ENCODE measurements around the gene FGG.

FGG gene

DNA sequence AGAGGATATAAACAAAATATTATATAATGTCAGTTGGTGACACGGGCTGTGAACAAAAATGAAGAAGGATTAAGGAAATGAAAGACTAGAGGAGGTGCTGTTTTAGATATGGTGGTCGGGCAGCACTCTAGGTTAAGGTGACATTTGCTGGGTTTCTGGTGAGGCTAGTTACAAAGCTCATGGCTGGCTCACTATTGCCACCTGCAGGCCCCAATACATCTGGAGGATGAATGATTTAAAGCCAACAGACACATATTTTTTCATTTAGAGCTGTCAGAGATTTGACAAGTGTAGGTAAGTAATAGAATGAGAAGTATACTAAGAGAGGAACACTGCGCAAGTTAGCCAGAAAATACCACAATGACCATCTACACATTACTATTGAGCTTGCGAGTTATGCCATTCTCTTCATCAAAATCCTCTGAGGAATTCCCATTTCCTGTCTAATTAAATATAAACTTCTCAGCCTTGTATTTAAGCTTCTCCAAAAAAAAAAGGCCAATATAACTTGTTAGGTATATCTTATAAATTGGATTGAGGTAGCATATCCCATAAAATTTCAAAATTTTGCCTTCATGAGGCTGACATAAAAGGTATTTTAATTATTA lies 6.4 kb upstream of the FGG start:
- peaks cover 5% of the 10 kb centered on the region for H3K27me3 Mint-ChIP-seq
- H3K4me1 Mint-ChIP-seq, result peaks cover 8% of the 10 kb centered on the region
- H3K9me3 Mint-ChIP-seq, result no peaks in the 10 kb centered on the region
- no peak overlapping the region for H3K27ac Mint-ChIP-seq
- ATAC-seq (peak; percentile 82), DNase-seq (peak; percentile 54 to 58)
- no peak overlapping the region for H3K4me3 Mint-ChIP-seq

DNA sequence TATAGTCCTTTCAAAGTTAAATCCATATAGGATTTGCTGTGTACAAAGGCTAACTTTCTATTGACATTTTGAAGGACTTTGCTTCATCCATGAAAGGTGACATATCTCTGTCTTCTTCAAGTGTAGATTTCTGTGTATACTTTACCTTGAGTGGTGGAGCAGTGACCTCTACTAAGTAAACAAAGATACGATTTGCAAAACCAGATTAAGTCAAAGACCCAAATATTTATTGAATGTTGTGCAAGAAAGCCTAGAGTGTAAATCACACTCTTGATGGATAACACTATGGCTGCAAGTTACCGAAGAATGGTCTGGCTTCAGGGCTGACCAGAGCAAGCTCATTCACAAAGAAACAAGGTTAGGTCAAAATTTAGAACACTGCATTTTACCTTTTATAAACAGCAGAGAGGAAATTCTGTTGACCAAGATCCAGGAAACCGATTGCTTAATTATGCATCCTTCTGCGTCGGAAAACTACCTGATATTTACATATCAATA lies 5.4 kb upstream of the FGG start:
- Mint-ChIP-seq H3K27me3 (no peaks in the 10 kb centered on the region), H3K4me1 (peaks cover 8% of the 10 kb centered on the region), H3K4me3 (no peak overlapping the region), H3K9me3 (no peaks in the 10 kb centered on the region), H3K27ac (no peak overlapping the region)
- ATAC-seq (no peak), DNase-seq (no peak)

DNA sequence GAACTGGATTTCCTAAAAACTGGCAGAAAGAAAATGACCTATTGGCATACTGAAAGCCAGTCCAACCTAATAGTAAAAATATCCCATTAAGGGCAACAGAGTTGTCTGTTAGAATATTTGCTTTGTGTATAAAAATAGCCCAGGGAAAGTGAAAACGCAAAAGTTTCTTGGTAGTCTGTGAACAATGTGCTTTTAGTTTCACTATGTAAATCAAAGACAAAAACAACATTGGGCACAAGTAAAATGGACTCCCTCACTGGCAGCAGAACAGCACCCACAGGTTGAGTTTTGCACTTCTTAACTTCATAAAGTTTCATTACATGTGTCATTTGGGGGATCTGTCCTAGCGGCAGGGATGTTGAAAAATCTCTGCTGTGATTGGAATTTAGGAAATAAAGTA lies 4.3 kb upstream of the FGG start:
- Mint-ChIP-seq H3K27ac (peak overlapping the region; percentile 56 to 83), H3K9me3 (no peaks in the 10 kb centered on the region), H3K4me1 (peaks cover 8% of the 10 kb centered on the region), H3K27me3 (no peaks in the 10 kb centered on the region), H3K4me3 (peak overlapping the region; percentile 13 to 29)
- ATAC-seq, result peak; percentile 49
- no peak for DNase-seq

DNA sequence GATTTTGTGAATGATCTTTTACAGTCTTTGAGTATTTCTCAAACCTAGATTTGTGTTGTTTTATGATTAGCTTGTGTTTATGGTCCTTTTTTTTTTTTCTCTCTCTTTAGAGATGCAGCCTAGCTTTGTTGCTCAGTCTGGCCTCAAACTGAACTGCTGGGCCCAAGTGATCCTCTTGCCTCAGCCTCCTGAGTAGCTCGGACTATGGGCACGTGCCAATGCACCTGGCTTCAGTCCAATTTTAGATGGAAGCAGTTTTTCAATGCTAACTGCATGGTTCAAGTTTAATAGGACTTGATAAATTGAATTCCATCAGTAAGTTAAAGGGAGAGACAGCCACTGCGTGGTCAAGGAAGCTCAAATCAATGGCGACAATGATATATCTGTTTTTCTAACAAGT lies 3.8 kb upstream of the FGG start:
- ATAC-seq (no peak), DNase-seq (no peak)
- Mint-ChIP-seq H3K9me3 (no peaks in the 10 kb centered on the region), H3K27me3 (no peaks in the 10 kb centered on the region), H3K27ac (peak overlapping the region in 1 of 2 donors; percentile 56), H3K4me1 (peaks cover 8% of the 10 kb centered on the region), H3K4me3 (no peak overlapping the region)

DNA sequence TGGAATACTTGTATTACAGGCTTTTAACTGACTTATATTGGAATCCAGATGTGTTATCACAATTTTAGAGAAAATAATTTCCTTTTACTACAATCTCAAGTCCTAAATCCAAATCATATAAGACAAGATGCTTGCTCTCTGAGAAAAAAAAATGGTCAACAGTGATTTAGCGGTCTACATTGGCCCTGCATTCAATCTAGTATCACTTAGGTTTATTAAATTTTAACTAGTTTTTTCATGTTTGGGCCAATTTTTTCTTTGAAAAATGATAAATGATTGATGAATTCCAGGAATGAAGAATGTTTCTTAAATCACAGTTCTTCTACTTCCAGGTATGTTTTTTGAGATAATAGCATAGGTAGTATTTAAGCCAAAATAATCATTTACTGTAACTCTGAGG lies 2.8 kb upstream of the FGG start:
- Mint-ChIP-seq H3K9me3 (no peaks in the 10 kb centered on the region), H3K4me1 (peaks cover 8% of the 10 kb centered on the region), H3K4me3 (no peak overlapping the region), H3K27me3 (no peaks in the 10 kb centered on the region), H3K27ac (no peak overlapping the region)
- DNase-seq, result no peak
- ATAC-seq, result no peak

DNA sequence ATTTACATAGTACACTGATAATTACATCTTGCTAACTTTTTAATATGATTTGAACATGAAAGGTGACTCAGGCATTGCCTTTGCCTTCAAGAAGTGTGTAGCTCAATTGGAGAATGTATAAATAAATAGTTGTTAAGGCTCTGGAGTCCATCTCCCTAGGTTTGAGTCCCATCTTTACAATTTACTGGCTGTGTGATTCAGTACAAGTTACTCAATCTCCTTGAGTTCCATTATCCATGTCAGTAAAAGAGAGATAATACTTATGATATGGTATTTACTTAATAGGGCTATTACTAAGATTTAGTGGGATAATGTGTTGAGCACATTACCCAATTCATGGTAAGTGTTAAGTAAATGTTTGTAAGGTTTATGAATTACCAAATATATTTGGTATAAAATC lies 1.9 kb upstream of the FGG start:
- H3K9me3 Mint-ChIP-seq, result no peaks in the 10 kb centered on the region
- no peak overlapping the region for H3K27ac Mint-ChIP-seq
- H3K4me3 Mint-ChIP-seq, result no peak overlapping the region
- peaks cover 8% of the 10 kb centered on the region for H3K4me1 Mint-ChIP-seq
- ATAC-seq, result no peak
- H3K27me3 Mint-ChIP-seq, result no peaks in the 10 kb centered on the region
- DNase-seq, result no peak

DNA sequence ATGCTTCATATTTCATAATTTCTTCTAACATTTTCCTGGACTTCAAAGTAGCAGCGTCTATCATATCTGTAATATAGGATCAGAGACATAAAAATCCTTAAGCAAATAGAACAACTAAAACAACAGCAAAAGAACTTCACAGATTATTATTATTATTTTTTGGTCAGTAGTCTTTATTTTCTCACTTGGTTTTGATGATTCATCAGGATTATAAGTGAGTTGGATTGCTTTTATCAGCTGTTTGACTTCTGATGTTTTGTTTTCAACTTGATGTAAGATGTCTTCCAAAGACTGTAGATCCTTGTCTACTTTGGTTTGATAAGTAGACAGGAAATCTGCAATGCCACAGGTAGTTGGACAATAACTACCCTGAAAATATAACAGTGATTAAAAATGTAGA lies 623 bp downstream of the FGG start:
- no peak for DNase-seq
- Mint-ChIP-seq H3K4me1 (peaks cover 3% of the 10 kb centered on the region), H3K4me3 (no peak overlapping the region), H3K9me3 (no peaks in the 10 kb centered on the region), H3K27me3 (peaks cover 9% of the 10 kb centered on the region), H3K27ac (no peak overlapping the region)
- ATAC-seq, result no peak

DNA sequence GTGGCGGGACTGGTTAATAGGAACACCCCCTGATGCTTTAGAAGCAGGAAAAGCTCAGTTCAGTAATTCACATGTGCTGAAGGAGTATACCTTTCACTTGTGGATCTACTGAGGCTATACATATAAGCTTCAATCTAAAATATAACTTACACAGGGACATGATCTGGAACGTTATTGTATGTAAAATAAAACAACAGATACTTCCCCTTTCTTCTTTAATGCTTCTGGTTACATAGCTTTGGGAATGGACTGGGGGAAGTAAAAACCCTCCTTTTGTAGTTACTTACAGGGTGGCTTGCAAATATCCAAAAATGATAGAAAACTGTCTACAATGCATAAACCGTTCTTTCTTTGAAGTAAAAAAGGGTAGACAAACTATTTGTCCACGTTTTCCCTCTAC lies 1.9 kb downstream of the FGG start:
- no peak for DNase-seq
- ATAC-seq, result no peak
- no peaks in the 10 kb centered on the region for H3K9me3 Mint-ChIP-seq
- H3K27ac Mint-ChIP-seq, result no peak overlapping the region
- peaks cover 17% of the 10 kb centered on the region for H3K27me3 Mint-ChIP-seq
- no peaks in the 10 kb centered on the region for H3K4me1 Mint-ChIP-seq
- H3K4me3 Mint-ChIP-seq, result no peak overlapping the region

DNA sequence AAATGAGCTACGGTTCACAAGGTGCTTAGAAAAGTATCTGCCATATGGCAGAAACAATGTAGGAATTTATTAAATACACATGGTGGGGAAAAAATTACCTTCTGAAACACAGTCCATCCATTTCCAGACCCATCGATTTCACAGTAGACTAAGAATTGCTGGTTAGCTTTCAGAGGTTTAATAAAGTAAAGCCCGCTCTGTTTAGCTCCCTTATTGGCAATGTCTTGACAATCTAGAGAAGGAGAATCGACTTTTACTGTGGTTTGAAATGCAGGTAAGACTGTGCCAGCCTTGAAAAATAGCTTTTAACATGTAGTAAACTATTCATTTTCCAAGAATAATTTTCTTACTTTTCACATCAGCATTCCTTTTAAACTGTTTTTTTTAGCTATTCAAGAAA lies 2.9 kb downstream of the FGG start:
- DNase-seq (no peak), ATAC-seq (no peak)
- H3K9me3 Mint-ChIP-seq, result no peaks in the 10 kb centered on the region
- H3K4me1 Mint-ChIP-seq, result no peaks in the 10 kb centered on the region
- no peak overlapping the region for H3K27ac Mint-ChIP-seq
- no peak overlapping the region for H3K4me3 Mint-ChIP-seq
- H3K27me3 Mint-ChIP-seq, result peaks cover 26% of the 10 kb centered on the region

DNA sequence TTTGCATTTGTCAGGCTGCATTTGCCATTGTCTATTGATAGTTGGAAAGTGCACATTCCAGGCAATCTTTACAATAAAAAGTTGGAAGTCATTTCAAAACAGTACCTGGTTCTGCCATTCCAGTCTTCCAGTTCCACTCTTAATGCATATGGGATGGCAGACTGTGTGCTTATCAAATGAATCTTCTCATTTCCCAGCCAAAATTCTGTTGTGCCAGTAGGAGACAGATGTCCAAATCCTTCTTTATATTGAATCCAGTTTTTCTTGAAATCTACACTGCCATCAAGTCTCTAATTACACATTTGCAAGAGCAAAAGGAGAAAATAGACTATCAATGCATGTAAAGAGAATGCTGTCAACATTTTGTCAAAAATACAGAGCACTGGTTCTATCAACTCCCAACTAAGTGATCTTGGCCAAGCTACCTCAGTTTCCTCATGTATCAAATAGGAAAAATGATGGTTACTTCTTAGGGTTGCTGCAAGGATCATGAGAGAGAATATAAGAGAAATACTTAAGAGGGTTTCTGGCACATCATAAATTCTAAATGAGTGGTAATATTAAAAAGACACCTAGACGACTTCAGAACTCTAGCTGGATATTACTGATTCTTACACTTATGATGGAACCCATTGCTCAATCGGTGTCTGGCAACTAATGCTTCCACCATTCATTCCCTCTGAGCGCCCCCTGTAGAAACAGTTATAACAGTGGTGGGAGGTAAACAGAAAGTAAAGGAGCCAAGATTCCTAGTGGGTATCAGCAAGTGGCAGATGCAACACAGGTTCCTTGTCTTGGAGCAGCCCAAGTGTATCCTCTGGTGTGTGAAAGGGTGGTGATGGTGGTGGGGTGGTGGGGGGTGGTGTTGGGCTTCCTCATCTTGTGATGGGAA lies 3.8 kb downstream of the FGG start:
- Mint-ChIP-seq H3K4me3 (no peak overlapping the region), H3K4me1 (no peaks in the 10 kb centered on the region), H3K9me3 (no peaks in the 10 kb centered on the region), H3K27me3 (peaks cover 26% of the 10 kb centered on the region), H3K27ac (no peak overlapping the region)
- ATAC-seq (no peak), DNase-seq (no peak)

DNA sequence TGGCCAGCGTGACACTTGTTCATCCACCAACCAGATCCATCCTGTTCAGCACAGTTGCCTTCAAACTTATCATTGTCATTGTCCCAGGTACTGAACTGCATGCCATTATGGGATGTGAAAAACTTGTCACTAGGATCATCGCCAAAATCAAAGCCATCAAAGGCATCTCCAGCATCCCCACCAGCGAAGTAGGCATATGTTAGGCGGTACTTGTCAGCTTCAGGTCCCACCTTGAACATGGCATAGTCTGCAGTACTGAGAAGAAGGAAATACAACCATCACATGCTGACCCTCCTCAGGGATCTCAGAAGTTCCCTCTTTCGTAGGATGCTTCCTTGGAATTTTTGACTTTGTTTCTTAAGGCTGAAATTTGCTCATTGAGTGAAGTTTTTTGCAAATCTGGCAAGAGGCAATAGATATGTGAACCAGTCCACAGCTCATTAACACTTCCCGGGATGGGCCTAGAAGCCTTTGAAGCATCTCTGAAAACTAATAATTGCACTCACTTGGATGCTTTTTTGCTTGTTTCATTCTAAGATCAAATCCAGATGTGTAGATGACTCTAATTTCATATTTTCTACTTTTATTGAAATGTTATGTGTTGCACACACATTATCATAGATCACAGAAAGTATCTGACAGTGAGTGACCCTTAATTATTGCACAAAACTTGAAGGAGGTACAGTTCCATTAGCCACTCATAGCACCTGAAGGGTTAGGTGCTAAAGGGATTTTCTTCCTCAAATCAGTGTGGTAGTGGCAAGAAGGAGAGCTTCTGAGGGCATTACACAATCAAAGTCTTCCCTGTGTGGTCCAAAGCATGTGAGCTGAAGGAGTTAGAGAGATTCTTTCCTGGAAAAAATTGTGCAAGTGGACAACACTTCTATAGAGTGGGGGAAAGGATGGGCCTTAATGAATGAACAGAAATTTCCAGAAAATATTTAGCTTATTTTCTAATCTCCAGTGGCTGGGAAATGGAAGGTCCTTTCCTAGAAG lies 5.4 kb downstream of the FGG start:
- Mint-ChIP-seq H3K4me3 (no peak overlapping the region), H3K4me1 (no peaks in the 10 kb centered on the region), H3K9me3 (no peaks in the 10 kb centered on the region), H3K27ac (no peak overlapping the region), H3K27me3 (peaks cover 31% of the 10 kb centered on the region)
- DNase-seq (no peak), ATAC-seq (no peak)

DNA sequence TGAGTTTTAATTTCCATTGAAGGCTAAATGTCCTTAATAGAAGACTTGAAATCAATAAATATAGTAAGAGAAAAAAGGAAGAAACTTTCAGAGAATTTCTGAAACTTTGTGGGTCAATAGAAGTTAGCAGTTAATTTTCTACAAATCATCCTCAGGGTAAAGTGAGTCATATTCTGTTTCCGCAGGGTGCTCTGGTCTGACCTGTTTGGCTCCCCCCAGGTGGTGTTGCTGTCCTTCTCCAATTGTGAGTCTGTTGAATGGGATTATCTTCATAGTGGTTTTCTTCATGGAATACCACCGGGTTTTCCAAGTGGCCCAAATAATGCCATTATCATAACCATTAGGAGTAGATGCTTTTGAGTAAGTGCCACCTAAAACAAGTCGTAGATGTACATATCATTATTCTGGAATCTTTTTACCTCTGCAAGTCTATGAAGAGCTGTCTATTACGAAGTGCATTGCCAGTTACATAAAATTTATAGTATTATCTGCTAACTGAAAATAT lies 7.7 kb downstream of the FGG start:
- ATAC-seq, result no peak
- DNase-seq, result no peak
- peaks cover 42% of the 10 kb centered on the region for H3K27me3 Mint-ChIP-seq
- no peak overlapping the region for H3K27ac Mint-ChIP-seq
- H3K4me1 Mint-ChIP-seq, result no peaks in the 10 kb centered on the region
- no peak overlapping the region for H3K4me3 Mint-ChIP-seq
- no peaks in the 10 kb centered on the region for H3K9me3 Mint-ChIP-seq

DNA sequence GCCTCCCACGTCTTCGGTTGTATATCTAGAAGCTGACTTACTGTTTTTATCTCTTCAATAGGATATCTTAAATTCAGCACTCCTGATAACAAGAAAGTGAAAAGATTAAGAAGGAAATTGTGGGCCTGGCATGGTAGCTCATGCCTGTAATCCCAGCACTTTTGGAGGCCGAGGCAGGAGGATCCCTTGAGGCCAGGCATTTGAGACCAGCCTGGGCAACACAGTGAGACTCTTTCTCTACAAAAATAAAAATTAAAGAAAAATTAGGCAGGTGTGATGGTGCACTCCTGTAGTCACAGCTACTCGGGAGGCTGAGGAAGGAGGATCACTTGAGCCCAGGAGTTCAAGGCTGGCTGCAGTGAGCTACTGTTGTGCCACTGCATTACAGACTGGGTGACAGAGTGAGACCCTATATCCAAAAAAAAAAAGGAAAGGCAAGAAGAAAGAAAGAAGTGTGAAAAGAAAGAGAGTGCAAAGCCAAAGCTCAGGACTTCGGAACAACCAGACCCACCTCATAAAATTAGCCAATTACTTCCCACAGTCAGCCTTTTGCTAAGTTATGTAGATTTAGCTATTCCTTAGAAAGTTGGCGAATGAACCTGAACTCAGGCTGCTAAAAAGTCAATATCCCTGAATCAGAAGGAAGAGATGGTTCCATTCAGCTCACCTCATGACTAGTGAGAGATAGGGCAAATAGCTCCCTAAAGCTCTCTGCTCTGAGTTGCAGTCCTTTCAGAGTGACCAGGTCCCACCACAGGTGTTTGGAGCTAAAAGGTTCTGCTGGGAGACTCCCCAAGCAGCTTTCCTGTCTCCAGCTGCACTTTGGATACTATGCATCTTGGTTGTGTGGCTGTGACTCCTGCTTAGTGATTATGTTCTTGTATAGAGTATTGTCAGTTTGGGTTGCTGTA lies 9.2 kb downstream of the FGG start:
- DNase-seq (no peak), ATAC-seq (no peak)
- Mint-ChIP-seq H3K27ac (no peak overlapping the region), H3K4me1 (no peaks in the 10 kb centered on the region), H3K27me3 (peaks cover 35% of the 10 kb centered on the region), H3K4me3 (no peak overlapping the region), H3K9me3 (no peaks in the 10 kb centered on the region)

DNA sequence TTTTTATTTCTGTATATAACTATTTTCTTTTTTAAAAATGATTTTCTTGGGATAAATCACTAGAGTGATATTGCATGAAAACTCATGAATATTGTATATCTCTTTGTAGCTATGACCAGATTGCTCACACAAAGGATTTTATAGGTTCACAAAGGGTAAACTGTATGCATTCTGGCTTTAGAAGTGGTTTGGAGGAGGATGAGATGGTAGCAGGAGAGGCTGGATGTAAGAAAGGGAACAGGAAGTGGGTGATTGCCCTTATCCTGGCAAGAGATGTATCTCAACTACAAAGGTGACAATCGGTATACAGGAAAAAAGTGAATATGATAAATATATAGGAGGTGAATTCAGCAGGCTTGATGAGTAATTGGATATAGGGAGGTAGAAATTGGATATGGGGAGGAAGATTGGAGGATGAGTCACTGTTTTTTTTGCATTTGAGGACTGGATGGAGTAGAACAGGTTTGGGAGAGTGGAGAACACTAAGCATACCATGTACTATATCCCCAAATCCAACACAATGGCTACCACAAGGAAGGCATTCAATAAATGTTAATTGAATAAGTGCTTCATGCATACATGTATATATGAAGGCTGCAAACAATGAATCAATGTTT lies 9.9 kb downstream of the FGG start:
- Mint-ChIP-seq H3K4me3 (no peak overlapping the region), H3K9me3 (no peaks in the 10 kb centered on the region), H3K27ac (no peak overlapping the region), H3K4me1 (no peaks in the 10 kb centered on the region), H3K27me3 (peaks cover 33% of the 10 kb centered on the region)
- DNase-seq (no peak), ATAC-seq (no peak)
